Measurements from ENCODE around the gene NUP58.

The NUP58 gene

DNA sequence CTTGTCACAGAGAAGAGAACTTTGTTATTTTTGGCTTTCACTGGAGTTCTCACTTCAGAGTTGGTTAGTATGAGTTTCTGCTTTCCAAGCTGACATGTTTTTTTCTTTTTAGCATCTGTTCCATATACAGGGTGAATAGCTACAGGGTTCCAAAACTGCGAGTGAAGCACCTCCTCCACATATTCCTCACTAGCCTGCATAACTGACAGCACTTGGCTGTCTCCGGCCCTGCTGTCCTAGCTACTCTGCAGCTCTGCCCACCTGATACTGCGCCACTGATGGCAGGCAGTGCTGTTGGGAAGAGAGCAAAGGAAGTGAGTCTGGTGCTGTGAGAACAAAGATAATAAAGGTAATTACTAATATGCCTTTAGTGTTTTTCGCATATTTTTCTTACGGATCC is 77.1 kb downstream of the NUP58 start:
- DNase-seq = no peak

DNA sequence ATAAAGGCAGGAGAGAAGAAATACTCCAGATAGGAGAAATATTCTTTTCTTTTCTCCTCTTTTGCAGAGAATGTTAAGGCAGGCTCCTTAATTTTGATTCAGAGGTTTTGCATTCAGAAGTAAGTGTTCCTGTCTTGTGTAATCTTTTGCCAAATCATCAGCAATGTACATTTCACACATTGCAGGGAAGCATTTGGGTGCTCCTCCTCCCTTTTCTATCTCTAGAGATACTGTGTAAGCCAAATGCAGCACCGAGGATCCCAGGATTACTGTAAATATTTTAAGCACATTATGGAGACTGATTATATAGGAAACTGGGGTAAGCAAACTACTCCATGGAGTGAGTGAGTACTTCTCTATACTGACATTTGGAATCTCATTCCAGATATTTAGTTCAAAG is 77.6 kb downstream of the NUP58 start:
- DNase-seq = no peak

DNA sequence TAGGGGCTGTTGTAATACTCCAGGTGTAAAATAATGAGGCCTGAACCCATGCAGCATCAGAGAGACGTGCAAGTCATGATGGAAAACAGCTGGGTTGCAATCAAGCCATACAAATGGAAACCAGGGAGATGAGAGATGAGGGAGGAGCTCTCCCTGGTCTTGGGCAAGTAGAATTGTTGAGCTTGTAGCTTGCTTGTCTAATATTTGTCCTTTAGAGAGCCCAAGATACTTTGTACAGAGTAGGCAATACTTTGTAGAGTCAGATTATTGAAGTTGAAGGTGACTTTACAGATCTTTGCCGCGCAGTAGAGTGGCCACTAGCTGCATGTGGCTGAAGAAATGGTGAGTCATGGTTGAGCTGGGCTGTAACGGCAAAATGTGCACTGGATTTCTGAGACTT is 78.7 kb downstream of the NUP58 start:
- DNase-seq = no peak

DNA sequence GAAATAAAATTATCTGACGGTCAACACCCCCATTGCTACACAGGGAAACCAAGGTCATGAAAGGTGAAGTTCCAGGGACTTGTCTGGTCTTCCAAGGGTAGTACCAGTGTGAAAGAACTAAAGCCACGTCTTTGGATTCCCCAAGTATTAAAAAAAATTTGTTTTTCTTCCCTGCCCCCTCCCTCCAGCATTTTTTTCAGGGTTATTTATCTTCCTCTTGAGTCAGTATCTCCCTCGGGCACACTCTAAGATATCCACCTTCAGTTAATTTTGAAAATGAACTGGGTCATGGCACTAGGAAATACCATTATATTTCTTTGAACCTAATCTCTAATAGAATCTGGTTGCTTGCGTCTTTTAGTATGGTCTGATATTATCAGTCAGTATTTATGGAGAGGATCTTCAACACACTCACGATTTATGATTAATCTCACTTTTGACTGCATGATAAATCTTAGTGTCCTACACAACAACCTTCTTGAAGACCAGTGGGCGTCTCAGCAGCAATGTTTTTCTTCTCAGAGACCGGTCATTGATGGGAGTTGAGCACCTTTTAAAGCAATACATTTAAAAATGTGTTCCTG is 79.4 kb downstream of the NUP58 start:
- no peak for DNase-seq

DNA sequence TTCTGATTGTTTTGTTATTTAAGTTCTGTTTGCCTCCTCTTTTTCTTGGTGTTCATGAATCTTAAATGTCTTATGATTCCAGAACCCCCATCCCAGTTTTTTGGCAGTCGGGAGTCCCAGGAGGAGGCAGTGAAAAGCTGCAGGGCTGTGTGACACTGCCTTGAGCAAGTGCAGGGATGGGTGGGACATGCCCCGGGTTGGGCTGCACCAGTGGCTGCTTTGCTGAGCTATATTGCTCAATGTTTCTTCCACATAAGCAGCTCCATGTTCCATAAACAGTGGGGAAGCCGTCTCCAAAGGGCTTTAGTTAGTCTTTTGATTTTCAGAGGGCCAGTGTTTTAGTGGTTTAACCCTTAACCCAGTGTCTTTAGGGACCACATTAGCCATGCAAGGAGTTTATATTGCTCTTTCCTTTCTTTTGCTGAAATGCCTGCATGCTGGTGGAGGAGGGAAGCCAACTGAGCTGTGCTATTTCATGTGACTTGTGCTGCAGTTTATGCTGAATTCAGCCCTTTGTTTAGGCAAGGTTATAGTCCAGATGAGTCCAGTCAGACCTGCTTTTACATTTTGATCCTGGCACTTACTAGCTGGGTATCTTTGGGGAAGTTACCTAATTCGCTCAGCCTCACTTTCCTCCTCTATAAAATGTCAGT is 83.5 kb downstream of the NUP58 start:
- DNase-seq = no peak

DNA sequence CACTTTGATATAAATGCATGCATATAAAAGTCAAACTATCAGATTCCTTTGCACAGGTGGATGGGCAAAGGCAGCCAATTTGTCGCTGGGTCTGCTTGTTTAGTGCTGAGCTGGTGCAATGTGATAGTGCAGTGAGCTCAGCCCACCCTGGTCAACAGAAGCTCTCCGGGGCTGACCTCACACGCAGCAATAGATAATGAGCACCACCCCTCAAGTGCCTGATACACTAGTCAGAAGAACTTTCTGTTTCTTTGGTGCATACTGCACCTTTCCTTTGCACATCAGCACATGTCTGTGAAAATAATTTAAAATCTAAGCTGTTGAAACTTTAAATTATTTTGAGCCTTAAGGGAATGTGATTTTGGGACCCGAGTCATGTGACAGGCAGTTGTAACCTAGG is 90.5 kb downstream of the NUP58 start:
- no peak for DNase-seq
